HG03196 (cell line): Measurements from ENCODE around the gene NEURL2.
"Not testable (repeated sequence)": the region's sequence is repeated elsewhere in the genome, so short reads cannot be mapped to it uniquely, and the experiment has no call there.

ENCODE experiments used
- ATAC-seq: cut with Tn5 transposase; IDR thresholded peaks from one replicate; pipeline ENCODE4 v1.9.1; 2021; ENCODE audit not compliant: unreplicated experiment

NEURL2 gene

GRCh38 chr20:45890985-45891983, at the start of gene NEURL2, which contains the start of gene CTSA:
Gene NEURL2, minus strand, starts transcription at chr20:45891208. Its CDS starts 217 bp downstream, at chr20:45890991.
Gene CTSA, plus strand, starts transcription at chr20:45891335. Its CDS starts 234 bp downstream, at chr20:45891569.
- peak; percentile 68 for ATAC-seq

GRCh38 chr20:45940469-45940868, 49.5 kb upstream of the NEURL2 start:
- ATAC-seq: no peak

- no peak for ATAC-seq
Observed at GRCh38 chr20:45940053-45940452, 49.0 kb upstream of the NEURL2 start.

- no peak for ATAC-seq
Observed at GRCh38 chr20:45938727-45939438, 47.9 kb upstream of the NEURL2 start.

- no peak for ATAC-seq
Observed at GRCh38 chr20:45937765-45938164, 46.8 kb upstream of the NEURL2 start.

GRCh38 chr20:45935416-45936046, 44.5 kb upstream of the NEURL2 start:
- ATAC-seq: no peak

- ATAC-seq: peak; percentile 73
Observed at GRCh38 chr20:45934586-45935415, 43.8 kb upstream of the NEURL2 start, which contains the start of gene PCIF1. Gene PCIF1, plus strand, starts transcription at chr20:45934683. Its CDS starts 4,317 bp downstream, at chr20:45939000.

GRCh38 chr20:45934046-45934585, 43.1 kb upstream of the NEURL2 start:
- ATAC-seq: peak; percentile 18

- ATAC-seq: peak; percentile 22
Observed at GRCh38 chr20:45933266-45934045, 42.4 kb upstream of the NEURL2 start.

GRCh38 chr20:45931680-45932079, 40.7 kb upstream of the NEURL2 start:
- ATAC-seq: not testable (repeated sequence)

- no peak for ATAC-seq
Observed at GRCh38 chr20:45927071-45927878, 36.3 kb upstream of the NEURL2 start.

- no peak for ATAC-seq
Observed at GRCh38 chr20:45926731-45927070, 35.7 kb upstream of the NEURL2 start.

GRCh38 chr20:45925821-45926506, 35.0 kb upstream of the NEURL2 start:
- ATAC-seq: no peak

GRCh38 chr20:45924391-45925261, 33.6 kb upstream of the NEURL2 start:
- ATAC-seq: no peak

GRCh38 chr20:45921337-45922189, 30.6 kb upstream of the NEURL2 start:
- no peak for ATAC-seq
